Lower leg skin (tissue), 3 donors: ENCODE measurements around the gene TSPAN32.

Experiments used
- CTCF ChIP-seq, 3 donors: fragments of 450-650 bp; IDR thresholded peaks; one replicate each; pipeline ENCODE4 v1.5.1; 2016; ENCODE audit warnings: antibody characterized with exemption in 3 of 3, mild to moderate bottlenecking in 3 of 3, moderate library complexity in 2 of 3
- POLR2A ChIP-seq, 2 donors: fragments of 450-650 bp; IDR thresholded peaks; one replicate each; pipeline ENCODE4 v1.6.1; 2016 to 2017; ENCODE audit warnings: antibody characterized with exemption in 2 of 2, mild to moderate bottlenecking in 1 of 2, moderate library complexity in 1 of 2

- TF ChIP-seq POLR2A (IDR thresholded peaks at IDR 0.05) (no peak), CTCF (IDR thresholded peaks at IDR 0.05) (no peak)
These were observed 25.4 kb upstream of the TSPAN32 start for GRCh38 chr11:2276280-2277007.
